Measurements from ENCODE around the gene C22orf39.

C22orf39 gene

DNA sequence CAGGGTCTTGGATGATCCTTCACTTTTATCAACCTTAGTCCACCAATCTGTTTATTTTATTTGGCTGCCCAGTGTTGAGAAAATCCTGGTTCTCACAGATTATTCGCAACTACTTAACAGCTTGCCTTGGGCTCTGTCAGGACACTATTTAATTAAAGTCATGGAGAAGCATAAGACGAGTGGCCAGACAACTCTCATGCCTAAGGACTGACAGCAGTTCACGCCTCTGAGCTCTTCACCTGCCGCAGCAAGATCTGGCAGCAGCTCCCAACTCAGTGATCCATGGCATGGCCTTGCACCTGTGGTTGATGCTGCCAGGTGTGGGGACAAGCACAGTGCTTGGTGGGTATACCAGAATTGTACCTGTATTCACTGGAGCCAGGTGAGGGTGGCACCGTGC is 53.8 kb downstream of the C22orf39 start:
- peaks cover 96% of the 10 kb centered on the region for H3K36me3 Mint-ChIP-seq
- no peaks in the 10 kb centered on the region for H3K4me1 Mint-ChIP-seq
- DNase-seq (ENCODE audit: low spot score in 2 of 2) = no peak
- no peak overlapping the region for H3K4me3 Mint-ChIP-seq
- no peak overlapping the region for H3K27ac Mint-ChIP-seq
- no peaks in the 10 kb centered on the region for H3K9me3 Mint-ChIP-seq
- ATAC-seq = no peak
